Activated CD8-positive, alpha-beta memory T cell treated with anti-CD3 and anti-CD28 coated beads for 4 hours (primary cell): Measurements from ENCODE around the gene SLC39A11.
"Not testable (repeated sequence)": the region's sequence is repeated elsewhere in the genome, so short reads cannot be mapped to it uniquely, and the experiment has no call there.

Source experiments
- DNase-seq, 2 donors: peaks; one replicate each; pipeline ENCODE4 v3.0.0-alpha.2; 2020; ENCODE audit warnings: low read depth in 2 of 2

The SLC39A11 gene

DNA sequence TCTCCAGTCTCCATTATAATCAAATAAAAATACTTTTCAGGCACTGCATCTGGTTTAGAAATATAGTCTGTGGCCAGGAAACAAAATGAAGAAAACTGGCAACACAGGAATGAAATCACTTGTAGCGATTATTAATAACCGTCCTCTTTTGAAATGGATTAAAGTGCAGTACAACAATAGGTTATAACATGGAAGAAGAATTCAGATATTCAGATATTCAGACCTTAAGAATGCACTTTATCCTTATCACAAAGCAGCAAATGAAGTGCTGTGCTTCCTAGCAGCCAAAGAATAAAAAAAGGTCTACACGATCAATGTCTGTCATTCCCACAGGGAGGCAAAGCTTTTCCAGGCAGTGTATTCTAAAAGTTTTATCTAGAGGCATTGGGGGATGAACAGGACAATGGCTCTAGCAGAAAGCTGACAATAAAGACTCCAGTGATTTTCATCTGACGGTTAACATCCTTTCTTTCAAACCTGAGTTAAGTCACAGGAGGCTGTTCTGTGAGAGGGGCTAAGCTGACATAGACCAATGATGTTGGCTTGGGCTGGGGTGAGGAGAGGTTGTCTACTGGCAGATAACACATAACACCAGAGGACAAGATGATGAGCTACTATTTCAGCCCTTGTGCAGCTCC is 259.2 kb downstream of the SLC39A11 start:
- DNase-seq: no peak

DNA sequence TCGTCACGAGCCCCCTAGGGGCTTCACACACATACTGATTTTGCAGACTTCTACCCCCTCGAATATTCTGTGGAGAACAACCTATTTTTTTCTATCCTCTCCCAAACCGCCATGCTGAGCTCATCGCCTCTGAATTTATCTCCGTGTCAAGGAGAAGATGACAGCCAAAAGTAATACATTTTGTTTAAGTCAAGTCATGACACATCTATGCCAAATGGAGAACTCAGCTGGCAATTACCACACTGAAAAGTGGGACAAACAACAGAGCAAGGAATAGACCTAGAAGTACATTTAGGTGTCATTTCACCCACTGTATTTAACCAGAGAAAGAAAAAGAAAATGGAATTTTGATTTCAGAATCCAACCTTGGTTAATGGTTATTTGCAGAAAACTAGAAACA is 260.2 kb downstream of the SLC39A11 start:
- no peak for DNase-seq

DNA sequence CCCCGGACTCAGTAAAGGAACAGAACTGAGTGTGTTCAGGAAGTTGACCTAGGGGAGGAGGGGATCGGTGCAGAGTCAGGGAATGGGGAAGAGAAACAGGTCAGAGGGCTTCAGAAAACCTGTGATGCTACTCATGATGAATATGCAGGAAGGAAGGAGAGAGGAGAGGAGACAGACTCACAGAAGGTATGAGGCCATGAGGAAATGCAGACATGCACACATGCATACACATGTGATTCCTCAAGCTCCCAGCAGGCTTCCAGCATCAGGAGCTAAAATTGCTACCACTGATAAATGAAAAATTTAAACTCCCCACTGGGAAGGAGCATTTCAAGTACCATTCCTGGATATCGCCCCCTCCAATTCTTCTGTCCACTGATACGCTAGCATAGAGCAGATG is 262.6 kb downstream of the SLC39A11 start:
- no peak for DNase-seq

DNA sequence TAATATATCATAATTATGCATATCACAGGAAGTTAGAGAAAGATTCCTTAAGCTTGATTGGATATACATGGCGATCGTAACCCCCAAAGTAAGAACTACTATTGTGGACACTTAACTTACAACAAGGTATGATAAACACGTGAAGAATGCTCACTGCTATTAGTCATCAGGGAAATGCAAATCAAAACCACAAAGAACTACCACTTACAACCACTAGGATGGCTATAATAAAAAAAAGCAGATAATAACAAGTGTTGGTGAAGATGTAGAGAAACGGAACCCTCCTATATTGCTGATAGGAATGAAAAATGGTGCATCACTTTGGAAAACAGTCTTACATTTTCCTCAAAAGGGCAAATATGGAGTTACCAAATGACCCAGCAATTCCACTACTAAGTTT is 265.9 kb downstream of the SLC39A11 start:
- DNase-seq: no peak

DNA sequence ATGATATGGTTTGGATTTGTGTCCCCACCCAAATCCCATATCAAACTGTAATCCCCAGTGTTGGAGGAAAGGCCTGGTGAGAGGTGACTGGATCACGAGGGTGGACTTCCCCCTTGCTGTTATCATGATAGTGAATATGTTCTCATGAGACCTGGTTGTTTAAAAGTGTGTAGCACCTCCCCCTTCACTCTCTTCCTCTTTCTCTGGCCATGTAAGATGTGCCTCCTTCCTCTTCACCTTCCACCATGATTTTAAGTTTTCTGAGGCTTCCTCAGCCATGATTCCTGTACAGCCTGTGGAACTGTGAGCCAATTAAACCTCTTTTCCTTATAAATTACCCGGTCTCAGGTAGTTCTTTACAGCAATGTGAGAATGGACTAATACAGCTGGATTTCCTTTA is 266.4 kb downstream of the SLC39A11 start:
- DNase-seq: not testable (repeated sequence)

DNA sequence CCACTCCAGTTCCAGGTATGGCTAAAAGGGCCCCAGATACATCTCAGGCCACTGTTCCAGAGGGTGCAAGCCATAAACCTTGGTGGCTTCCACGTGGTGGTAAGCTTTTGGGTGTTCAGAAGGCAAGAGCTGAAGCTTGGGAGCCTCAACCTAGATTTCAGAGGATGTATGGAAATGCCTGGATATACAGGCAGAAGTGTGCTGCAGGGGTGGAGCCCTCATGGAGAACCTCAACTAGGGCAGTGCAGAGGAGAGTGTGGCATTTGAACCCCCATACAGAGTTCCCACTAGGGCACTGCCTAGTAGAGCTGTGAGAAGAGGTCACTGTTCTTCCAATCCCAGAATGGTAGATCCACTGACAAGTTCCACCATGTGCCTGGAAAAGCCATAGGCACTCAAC is 267.3 kb downstream of the SLC39A11 start:
- no peak for DNase-seq

DNA sequence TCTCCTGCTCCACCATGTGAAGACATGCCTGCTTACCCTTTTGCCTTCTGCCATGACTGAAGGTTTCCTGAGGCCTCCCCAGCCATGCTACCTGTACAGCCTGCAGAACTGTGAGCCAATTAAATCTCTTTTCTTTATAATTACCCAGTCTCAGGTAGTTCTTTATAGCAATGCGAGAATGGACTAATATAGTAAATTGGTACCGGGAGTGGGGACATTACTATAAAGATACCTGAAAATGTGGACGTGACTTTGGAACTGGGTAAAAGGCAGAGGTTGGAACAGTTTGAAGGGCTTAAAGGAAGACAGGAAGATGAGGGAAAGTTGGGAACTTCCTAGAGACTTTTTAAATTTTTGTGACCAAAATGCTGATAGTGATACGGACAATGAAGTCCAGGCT is 268.2 kb downstream of the SLC39A11 start:
- not testable (repeated sequence) for DNase-seq

DNA sequence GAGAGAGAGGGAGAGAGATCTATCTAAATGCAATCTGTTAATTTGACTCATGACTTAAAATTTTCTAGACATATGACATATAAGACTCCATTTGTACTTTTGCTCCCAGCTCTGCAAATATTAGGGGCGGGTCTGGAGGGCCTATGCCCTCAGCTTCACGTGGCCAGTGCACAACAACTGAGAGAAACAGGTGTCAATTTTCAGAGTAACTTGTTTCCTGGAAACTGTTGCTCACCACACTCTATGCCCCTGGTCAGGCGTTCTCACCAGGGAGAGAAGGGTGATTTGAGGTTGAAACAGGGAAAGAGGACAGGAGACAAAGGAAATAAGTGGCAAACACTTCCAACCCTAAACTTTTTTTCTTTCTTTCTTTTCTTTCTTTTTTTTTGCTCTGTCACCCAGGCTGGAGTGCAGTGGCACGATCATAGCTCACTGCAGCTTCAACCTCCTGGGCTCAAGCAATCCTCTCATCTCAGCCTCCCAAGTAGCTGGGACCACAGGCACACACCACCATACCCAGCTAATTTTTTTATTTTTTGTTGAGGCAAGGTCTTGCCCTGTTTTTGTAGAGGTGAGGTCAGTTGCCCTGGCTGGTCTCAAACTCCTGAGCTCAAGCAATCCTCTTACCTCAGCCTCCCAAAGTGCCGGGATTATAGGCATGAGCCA is 270.0 kb downstream of the SLC39A11 start:
- DNase-seq: no peak

DNA sequence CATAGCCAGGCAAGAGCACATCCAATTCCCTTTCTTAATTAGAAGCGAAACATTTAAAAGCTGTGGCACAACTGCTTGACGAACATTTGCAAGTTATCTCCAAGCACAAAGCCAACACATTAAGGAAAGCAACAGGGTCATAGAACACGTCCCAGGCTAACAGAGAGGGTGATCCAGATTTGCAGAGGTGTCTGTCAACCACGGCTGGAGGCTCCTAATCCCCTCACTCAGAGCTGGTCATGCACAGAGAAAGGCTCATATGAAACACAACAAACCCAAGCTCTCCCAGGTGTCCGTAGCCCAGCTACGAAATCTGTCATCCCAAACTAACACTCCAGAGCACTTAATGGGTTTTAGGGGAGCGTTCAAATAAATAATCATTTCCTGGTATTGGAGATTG is 276.1 kb downstream of the SLC39A11 start:
- no peak for DNase-seq

DNA sequence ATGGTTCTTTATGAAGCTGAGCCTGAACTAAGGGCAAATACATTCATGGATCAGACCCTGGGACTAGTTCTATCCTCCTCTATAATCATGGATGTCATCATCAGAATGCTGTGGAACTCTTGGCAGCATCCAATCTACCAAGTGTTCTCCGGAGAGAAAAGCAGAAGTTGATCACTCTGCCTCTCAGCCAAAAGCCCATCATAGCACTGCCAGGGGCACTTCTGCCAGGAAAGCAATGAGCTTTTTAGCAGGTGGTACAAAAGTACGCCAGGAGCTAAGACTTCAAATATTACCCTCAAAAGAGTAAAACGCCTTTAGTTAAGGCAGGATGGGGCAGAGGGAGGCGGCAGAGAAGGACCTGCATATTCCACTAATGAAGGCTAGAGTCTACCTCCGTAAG is 279.0 kb downstream of the SLC39A11 start:
- no peak for DNase-seq

DNA sequence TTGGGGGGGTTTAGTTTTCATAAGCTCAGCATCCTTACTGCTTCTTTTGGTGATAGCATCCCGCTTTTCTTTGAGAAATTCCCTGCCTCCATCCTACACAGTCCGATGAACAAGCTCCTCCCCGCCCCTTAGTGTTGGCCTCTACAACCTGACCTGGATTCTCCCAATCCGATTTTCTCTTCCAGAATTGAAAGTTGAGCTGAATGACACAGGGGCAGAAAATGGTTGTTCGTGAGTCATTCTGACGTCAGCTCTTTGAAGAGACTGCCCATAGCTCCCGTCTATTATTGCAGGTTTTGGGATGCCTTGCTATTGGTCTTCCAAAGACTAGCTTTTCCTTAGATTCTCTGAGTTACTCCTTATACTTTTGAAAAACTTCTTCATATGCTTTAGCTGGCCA is 279.7 kb downstream of the SLC39A11 start:
- no peak for DNase-seq

DNA sequence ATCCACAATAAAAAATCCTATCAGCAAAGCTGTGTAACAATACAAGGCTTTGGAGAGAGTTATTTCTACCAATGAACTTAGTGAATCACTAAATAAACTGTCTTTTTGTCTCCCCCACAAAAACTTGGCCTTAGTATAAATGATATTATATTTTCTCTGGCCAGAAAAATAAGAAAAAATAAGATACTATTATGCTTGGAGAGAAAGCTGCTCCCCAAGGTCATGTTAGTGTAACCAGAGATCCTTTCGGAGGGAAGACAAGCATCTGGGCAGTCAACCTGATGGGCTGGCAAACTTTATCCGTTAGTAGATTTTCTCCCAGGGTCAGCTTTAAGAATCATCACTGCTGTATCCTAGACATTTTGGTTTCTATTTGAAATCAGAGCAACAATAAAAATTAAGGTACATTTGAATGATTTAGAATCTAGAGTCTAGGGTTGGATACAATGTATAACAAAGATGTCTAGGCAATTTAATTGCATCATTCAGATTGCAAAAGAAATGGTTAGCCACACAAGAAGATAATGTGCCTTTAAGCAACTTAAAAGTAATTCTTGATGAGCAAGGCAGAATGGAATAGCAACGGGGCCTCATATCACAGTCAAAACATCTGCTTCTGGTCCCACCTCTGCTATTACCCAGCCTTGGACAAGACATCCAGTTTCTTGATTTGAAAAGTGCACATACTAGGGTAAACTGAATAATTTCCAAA is 280.4 kb downstream of the SLC39A11 start:
- no peak for DNase-seq

DNA sequence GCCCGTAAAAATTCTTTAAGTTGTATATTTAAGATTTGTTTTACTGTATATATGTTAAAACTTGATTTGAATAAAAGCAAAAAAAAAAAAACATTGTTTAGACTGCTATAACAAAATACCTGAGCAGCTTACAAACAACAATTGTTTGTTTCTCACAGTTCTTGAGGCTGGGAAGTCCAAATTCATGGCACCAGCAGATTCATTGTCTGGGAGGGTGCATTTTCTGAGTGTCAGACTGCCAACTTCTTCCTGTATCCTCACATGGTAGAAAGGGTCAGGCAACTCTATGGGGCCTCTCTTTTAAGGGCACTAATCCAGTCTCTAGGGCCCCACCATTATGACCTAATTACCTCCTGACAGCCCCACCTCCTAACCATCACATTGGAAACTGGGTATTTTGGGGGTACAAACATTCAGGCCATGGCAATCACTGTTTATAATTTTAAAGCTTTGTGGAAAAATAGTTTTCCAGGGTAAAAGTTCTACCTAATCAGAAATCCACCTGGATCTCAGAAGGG is 281.4 kb downstream of the SLC39A11 start:
- no peak for DNase-seq

DNA sequence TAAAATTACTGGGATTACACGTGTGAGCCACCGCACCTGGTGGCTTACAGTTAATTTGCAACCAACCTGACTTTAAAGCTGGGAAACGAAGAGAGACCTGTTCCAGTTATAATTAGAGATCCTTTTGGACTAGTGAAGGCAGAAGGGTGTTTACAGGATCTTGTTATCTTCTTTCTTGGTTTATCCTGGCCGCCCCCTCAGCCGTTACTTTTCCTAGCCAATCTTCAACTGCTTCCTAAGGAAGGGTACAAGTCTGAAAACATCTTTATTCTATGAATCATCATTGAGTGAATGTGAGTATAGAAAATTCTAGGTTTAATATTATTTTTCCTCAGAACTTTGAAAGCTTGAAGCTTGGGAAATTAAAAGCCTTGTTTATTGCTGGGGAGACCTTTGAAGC is 286.5 kb downstream of the SLC39A11 start:
- no peak for DNase-seq

DNA sequence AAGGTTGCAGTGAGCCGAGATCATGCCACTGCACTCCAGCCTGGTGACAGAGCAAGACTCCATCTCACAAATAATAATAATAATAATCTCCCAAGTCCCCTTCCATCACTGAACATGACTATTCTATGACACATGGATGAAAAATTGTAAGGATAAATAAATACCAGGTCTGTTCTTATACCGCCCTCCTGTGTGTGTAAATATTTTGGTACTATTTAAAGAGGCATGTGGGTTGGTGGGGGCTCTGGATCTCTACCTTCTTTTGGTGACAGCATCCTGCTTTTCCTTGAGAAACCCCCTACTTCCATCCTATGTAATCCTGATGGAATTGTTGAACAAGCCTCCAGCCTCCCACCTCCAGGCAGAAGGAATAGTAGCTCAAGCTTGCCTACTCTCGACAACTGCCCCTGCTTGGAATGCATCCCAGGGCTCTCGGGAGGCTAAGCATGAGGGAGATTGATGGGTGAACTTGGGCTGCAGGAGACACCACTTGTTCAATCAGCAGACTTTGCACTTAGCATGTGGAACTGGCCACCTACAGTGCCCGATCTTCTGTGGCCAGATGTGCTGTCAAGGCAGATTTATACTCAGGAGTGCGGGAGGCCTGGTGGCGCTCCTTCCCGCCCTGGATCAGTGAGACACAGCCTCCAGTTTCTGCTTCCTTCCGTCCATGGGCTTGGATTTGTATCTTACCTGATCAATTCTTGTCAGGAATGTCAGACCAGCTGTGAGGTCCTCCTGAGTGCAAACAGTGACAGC is 287.4 kb downstream of the SLC39A11 start:
- no peak for DNase-seq

DNA sequence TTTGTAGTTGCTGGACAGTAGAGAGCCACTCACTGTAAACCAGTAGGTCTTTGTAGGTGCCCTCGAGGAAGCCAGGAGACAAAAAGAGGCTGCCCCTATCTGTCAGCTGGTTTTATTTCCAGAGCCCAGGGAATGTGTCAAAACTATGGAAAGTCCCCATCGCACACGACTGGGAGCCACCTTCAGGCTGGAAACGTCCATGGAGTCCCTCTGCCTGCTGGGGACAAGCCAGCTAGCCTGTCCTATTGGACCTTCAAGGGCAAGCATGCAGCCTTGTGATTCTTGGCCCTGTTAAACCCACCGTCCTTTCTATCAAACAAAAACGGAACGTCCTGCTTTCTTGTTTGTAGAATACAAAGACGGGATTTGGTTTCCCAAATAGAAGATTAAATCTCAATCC is 289.8 kb downstream of the SLC39A11 start:
- DNase-seq: no peak

DNA sequence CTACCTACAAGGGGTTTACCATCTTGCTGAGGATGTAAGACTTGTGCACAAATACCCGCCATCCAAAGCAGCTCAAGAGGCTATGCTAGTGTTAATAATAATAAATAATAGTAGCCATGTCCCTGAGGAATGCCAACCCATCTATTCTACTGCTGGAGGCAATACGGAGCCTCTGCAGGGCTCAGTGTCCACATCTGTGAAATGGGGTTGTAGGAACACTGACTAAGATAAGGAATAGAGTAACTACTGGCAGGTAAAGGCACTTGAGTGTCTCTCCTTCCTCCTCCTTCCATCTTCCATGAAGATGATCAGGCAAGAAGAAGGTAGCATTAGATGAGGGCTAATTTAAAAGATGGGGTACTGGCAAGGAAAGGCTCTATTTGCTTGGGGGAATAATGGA is 295.3 kb downstream of the SLC39A11 start:
- DNase-seq: no peak

DNA sequence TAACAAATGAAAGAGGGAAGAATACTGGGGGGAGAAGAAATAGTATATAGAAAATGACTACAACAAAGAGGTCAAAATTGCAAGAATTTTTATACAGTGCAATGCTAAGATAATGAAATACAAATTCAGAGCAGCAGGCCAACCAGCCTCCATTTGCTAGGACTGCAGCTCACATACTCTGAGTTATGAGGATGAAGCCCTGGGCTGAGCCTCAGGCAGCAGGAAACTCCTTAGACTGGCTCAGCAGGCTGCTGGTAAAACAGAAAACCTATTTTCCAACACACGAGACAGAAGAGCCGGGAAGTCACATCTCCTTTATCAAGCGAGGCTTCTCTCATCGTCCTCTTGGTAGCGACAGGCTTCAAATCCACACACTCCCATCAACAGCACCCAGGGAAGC is 296.5 kb downstream of the SLC39A11 start:
- no peak for DNase-seq

DNA sequence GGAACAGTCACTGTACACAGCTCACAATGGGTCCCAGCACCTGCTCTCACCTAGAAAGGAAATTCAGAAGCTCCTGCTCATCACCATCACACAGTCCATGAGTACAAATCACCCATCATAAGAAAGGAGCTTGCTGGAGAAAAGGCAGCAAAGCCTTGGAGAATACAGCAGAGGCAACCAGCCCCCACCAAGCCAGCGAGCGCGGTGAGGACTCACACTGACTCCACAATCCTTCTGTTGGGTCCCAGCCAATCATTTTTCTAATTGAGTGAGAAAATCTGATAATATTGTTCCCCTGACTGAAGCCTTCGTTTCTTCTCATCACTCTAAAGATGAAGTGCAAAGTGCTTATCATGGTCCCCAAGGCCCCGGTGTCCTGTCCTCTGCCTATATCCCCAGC is 298.3 kb downstream of the SLC39A11 start:
- DNase-seq: no peak

DNA sequence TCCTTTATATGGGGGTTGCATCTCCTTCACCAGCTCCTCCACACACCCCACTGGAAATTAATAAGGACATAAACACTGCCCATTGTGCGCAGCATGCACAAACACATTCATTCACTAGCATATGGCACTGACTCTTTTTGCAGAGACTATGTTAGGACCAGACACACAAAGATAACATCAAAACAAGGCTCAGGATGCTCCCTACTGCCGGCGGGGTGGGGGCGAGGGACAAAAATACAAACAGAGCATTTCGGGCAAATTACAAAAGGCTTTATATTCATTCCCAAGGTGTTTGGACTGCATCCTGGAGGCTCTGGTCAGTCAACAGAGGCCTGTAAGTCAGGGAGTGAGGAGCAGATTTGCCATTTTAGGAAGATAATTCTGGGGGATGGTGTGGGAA is 299.7 kb downstream of the SLC39A11 start:
- no peak for DNase-seq

DNA sequence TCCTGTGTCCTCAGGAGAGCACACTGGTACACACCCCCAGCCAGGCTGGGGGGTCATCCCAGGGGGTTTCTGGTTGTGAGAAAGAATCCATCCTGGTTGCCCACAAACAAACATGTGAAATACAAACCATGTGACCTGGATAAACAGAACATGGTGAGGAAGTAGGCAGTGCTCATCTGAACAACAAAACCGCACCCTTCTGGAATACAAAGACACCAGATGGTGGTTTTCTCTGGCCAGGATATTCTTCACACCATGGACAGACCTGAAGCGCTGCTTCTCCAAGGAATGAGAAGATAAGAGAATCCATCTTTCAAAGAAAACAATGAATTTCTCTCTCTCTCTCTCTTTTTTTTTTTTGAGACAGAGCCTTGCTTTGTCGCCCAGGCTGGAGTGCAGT is 302.3 kb downstream of the SLC39A11 start:
- no peak for DNase-seq

DNA sequence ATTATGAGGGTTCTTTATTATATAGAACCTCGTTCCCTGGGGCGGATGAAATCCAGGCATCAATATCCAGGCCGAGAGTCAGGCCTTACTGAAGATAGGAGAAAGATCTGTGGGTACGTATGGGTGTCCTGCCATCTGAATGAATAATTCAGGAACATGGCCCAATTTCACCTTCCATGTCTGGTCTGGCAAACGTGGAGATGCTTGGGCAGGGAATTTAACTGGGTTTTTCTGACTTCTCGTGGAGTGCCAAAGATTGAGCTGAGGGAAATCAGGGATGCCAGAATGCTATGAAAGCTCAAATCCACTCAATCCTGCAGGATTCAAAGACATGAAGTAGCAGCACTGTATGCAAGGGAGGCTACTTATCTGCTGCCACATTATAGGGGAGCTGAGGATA is 302.8 kb downstream of the SLC39A11 start:
- DNase-seq: no peak
